Liver (tissue), 9 donors: ENCODE data around the gene CHCHD1. TPM values are rescaled to one million over a fixed set of nuclear protein-coding genes. Genes with fewer than 3 reads are reported as not detected.
A peak's percentile ranks its signal among the peaks of the same experiment; 100 is the strongest.

Experiments
- DNase-seq: peaks from one replicate; pipeline ENCODE4 v3.0.0-alpha.2; 2017; ENCODE audit warnings: low spot score
- H3K27ac ChIP-seq, 2 donors: one replicate each; pipeline ENCODE4 v1.7.0; 2013; ENCODE audit warnings: inconsistent platforms in 2 of 2, low read length in 2 of 2, control low read depth in 1 of 2, low read depth in 1 of 2, mild to moderate bottlenecking in 1 of 2
- H3K27me3 ChIP-seq, 4 donors: one replicate each; pipeline versions ENCODE4 v1.6.1 to v1.7.0; 2013; ENCODE audit warnings: low read length in 3 of 4, inconsistent platforms in 1 of 4, mild to moderate bottlenecking in 1 of 4, moderate library complexity in 1 of 4; ENCODE audit not compliant: control insufficient read depth in 4 of 4, insufficient read depth in 4 of 4
- H3K36me3 ChIP-seq, 4 donors: one replicate each; pipeline versions ENCODE4 v1.6.1 to v1.7.0; 2013; ENCODE audit warnings: low read length in 3 of 4, mild to moderate bottlenecking in 3 of 4, low read depth in 1 of 4, moderate library complexity in 1 of 4; ENCODE audit not compliant: control insufficient read depth in 4 of 4, insufficient read depth in 3 of 4
- H3K4me1 ChIP-seq, 4 donors: one replicate each; pipeline versions ENCODE4 v1.6.1 to v1.7.0; 2013; ENCODE audit warnings: low read length in 3 of 4, mild to moderate bottlenecking in 3 of 4, moderate library complexity in 1 of 4; ENCODE audit not compliant: control insufficient read depth in 4 of 4, insufficient read depth in 4 of 4
- H3K4me3 ChIP-seq, 3 donors: one replicate each; pipeline versions ENCODE4 v1.6.1 to v1.7.0; 2013; ENCODE audit warnings: low read length in 3 of 3, control low read depth in 1 of 3, low read depth in 1 of 3, mild to moderate bottlenecking in 1 of 3
- H3K9ac ChIP-seq, 2 donors: one replicate each; pipeline ENCODE4 v1.7.0; 2013; ENCODE audit warnings: low read length in 2 of 2, mild to moderate bottlenecking in 2 of 2, moderate library complexity in 2 of 2, control low read depth in 1 of 2, low read depth in 1 of 2
- H3K9me3 ChIP-seq, 4 donors: one replicate each; pipeline versions ENCODE4 v1.6.1 to v1.7.0; 2013; ENCODE audit warnings: low read length in 3 of 4; ENCODE audit not compliant: control insufficient read depth in 4 of 4
- ATF3 ChIP-seq: IDR thresholded peaks from 2 replicates; pipeline ENCODE4 v1.6.1; 2016; ENCODE audit warnings: antibody characterized with exemption
- CTCF ChIP-seq: fragments of 150-350 bp; IDR thresholded peaks from 2 replicates; pipeline ENCODE4 v1.5.1; 2017; ENCODE audit warnings: improper control_type of control experiment, low read depth, low read length; ENCODE audit not compliant: missing input control
- EGR1 ChIP-seq, 2 donors: IDR thresholded peaks; 2 replicates each; pipeline ENCODE4 v1.6.1; 2016 to 2018; ENCODE audit warnings: antibody characterized with exemption in 2 of 2, low read depth in 2 of 2
- FOXA1 ChIP-seq: IDR thresholded peaks from 2 replicates; pipeline ENCODE4 v1.6.1; 2016; ENCODE audit warnings: antibody characterized with exemption
- FOXA2 ChIP-seq: IDR thresholded peaks from 2 replicates; pipeline ENCODE4 v1.6.1; 2016; ENCODE audit warnings: antibody characterized with exemption
- GABPA ChIP-seq, 2 donors: IDR thresholded peaks in 1 of 2; conservative IDR thresholded peaks in 1 of 2; 2 replicates each; pipeline ENCODE4 v1.6.1; 2016; ENCODE audit warnings: antibody characterized with exemption in 2 of 2, mild to moderate bottlenecking in 1 of 2, moderate library complexity in 1 of 2
- HNF4G ChIP-seq: IDR thresholded peaks from 2 replicates; pipeline ENCODE4 v1.6.1; 2016; ENCODE audit warnings: antibody characterized with exemption
- JUND ChIP-seq, 2 donors: IDR thresholded peaks; 2 replicates each; pipeline ENCODE4 v1.6.1; 2016; ENCODE audit warnings: antibody characterized with exemption in 2 of 2
- MAX ChIP-seq: IDR thresholded peaks from 2 replicates; pipeline ENCODE4 v1.6.1; 2016; ENCODE audit warnings: antibody characterized with exemption
- RAD21 ChIP-seq, 2 donors: IDR thresholded peaks; 2 replicates each; pipeline ENCODE4 v1.6.1; 2016; ENCODE audit warnings: antibody characterized with exemption in 2 of 2, mild to moderate bottlenecking in 2 of 2
- REST ChIP-seq: IDR thresholded peaks from 2 replicates; pipeline ENCODE4 v1.6.1; 2016; ENCODE audit warnings: antibody characterized with exemption, mild to moderate bottlenecking
- RXRA ChIP-seq, 2 donors: IDR thresholded peaks; 2 replicates each; pipeline ENCODE4 v1.6.1; 2017 to 2018; ENCODE audit warnings: antibody characterized with exemption in 2 of 2, mild to moderate bottlenecking in 1 of 2
- SP1 ChIP-seq: IDR thresholded peaks from 2 replicates; pipeline ENCODE4 v1.6.1; 2018; ENCODE audit warnings: antibody characterized with exemption, mild to moderate bottlenecking
- TAF1 ChIP-seq: conservative IDR thresholded peaks from 2 replicates; pipeline ENCODE4 v1.6.1; 2016; ENCODE audit warnings: antibody characterized with exemption, mild to moderate bottlenecking
- YY1 ChIP-seq: IDR thresholded peaks from 2 replicates; pipeline ENCODE4 v1.6.1; 2016; ENCODE audit warnings: antibody characterized with exemption, mild to moderate bottlenecking
- WGBS: extraction: QIAGEN DNeasy Blood & Tissue Kit; methylation state at CpG from one replicate; pipeline ENCODE4 v1.1.7; 2013; 5-methylcytosine and 5-hydroxymethylcytosine counted together
- polyA plus RNA-seq, 2 donors: library from polyadenylated mRNA; stranded (reverse) in 1 of 2; unstranded in 1 of 2; fragments of 200-250 nt in 1 of 2; fragments of >200 nt in 1 of 2; fragmentation: Nextera tagmentation in 1 of 2; extraction: Ambion mirVana in 1 of 2; gene quantifications; one replicate each; pipeline versions ENCODE4 v1.2.1 to v1.2.3, GENCODE V29; 2013 to 2015
- total RNA-seq, 2 donors: library from RNA; depleted of rRNA; stranded (reverse); fragments of >200 nt; gene quantifications; one replicate each; pipeline ENCODE4 v1.2.3, GENCODE V29; 2014
- donor health status: healthy.
- donor health status: healthy.
- donor health status: healthy.
- donor health status: healthy.
- donor health status: healthy.

CHCHD1 gene
- total and polyA plus RNA-seq, 4 donors = 7.6 to 47.4 (median 23.1) TPM

GRCh38 chr10:73773152-73773879 is 8.5 kb upstream of the CHCHD1 start:
- Histone ChIP-seq H3K36me3 (peaks cover 11 to 37% (median 27%) of the 10 kb centered on the region in 4 donors), H3K9ac (peak overlapping the region; percentile 14 to 68), H3K4me1 (peaks cover 6 to 28% (median 25%) of the 10 kb centered on the region in 4 donors), H3K9me3 (no peaks in the 10 kb centered on the region), H3K27ac (peak overlapping the region; percentile 99 to 100), H3K4me3 (peak overlapping the region; percentile 80 to 95 (median 90)), H3K27me3 (no peaks in the 10 kb centered on the region)
- no peak for TF ChIP-seq RAD21 (IDR thresholded peaks at IDR 0.05)
- TF ChIP-seq SP1 = no peak
- TF ChIP-seq YY1 = no peak
- no peak for TF ChIP-seq GABPA (IDR thresholded peaks at IDR 0.05 in 1 of 2, conservative IDR thresholded peaks at IDR 0.05 in 1 of 2)
- TF ChIP-seq ATF3 = no peak
- no peak for TF ChIP-seq FOXA1
- TF ChIP-seq MAX = no peak
- no peak for TF ChIP-seq CTCF
- no peak for TF ChIP-seq HNF4G
- TF ChIP-seq TAF1 = no peak
- TF ChIP-seq REST = no peak
- TF ChIP-seq JUND (IDR thresholded peaks at IDR 0.05) = no peak
- TF ChIP-seq RXRA (IDR thresholded peaks at IDR 0.05) = no peak
- TF ChIP-seq FOXA2 = no peak
- DNase-seq = no peak
- WGBS = 10% methylated on average over 29 of the region's 29 CpGs

GRCh38 chr10:73774637-73775036 is 7.2 kb upstream of the CHCHD1 start:
- H3K36me3 ChIP-seq = peaks cover 6 to 29% (median 18%) of the 10 kb centered on the region in 4 donors
- TF ChIP-seq GABPA (IDR thresholded peaks at IDR 0.05 in 1 of 2, conservative IDR thresholded peaks at IDR 0.05 in 1 of 2) (no peak), EGR1 (IDR thresholded peaks at IDR 0.05; ENCODE audit: low read depth in 2 of 2) (no peak), RAD21 (IDR thresholded peaks at IDR 0.05) (peak; percentile 40 to 57)
- DNase-seq = no peak
- no peaks in the 10 kb centered on the region for H3K9me3 ChIP-seq
- H3K4me3 ChIP-seq = no peak overlapping the region
- H3K4me1 ChIP-seq = peaks cover 6 to 28% (median 25%) of the 10 kb centered on the region in 4 donors
- peak overlapping the region in 1 of 2 donors; percentile 7 for H3K9ac ChIP-seq
- H3K27me3 ChIP-seq = no peaks in the 10 kb centered on the region
- WGBS = 44% methylated on average over 5 of the region's 5 CpGs
- no peak overlapping the region for H3K27ac ChIP-seq
